HG03159 (cell line): ENCODE measurements around the gene PARP3.
"Not testable (repeated sequence)": the region's sequence is repeated elsewhere in the genome, so short reads cannot be mapped to it uniquely, and the experiment has no call there.

Experiments
- ATAC-seq: cut with Tn5 transposase; IDR thresholded peaks from one replicate; pipeline ENCODE4 v1.9.1; 2021; ENCODE audit warnings: mild to moderate bottlenecking, moderate library complexity; ENCODE audit not compliant: unreplicated experiment

PARP3 gene

DNA sequence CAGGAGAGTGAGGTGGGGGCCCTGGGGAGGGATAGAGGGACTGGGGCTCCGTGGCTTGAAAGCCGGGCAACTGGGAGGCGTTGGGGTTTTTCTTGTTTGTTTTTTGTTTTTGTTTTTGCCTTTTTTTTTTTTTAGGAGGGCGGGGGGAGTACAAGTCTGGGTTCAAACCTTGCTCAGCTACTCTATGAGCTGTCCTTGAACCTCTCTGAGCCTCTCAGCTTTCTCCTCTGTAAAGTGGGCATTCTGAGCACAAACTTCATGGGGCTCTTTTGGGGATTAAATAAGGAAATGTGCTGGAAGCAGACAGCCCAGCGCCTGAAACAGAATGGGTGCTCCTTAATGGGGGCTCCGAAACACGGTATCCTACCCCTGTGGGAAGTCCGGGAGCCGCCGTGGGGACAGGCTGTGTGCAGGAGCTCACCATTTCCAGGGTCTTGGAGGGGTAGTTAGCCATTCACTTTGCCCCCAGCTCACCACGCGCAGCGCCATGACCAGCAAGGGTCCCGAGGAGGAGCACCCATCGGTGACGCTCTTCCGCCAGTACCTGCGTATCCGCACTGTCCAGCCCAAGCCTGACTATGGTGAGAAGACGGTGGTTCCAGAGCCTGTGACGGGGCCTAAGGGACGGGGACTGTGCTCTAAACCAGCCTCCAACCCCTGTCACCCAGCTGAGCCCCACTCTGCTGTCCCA is 41.6 kb downstream of the PARP3 start:
- ATAC-seq = no peak

DNA sequence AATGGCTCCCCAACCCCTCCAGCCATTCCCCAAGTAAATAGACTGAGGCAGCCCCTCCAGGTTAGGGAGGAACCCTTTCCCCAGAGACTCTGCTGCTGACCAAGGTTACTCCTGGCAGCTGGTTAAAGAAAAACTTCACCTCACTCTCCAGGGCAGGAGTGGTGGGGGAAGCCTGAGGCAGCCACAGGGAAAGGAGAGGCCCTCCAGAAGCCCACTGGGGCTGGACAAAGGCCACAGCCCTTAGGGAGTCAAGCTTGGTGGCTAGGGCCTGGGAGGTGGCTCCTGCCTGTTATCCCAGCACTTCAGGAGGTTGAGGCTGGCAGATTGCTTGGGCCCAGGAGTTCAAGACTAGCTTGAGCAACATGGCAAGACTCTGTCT is 42.1 kb downstream of the PARP3 start:
- ATAC-seq = no peak

DNA sequence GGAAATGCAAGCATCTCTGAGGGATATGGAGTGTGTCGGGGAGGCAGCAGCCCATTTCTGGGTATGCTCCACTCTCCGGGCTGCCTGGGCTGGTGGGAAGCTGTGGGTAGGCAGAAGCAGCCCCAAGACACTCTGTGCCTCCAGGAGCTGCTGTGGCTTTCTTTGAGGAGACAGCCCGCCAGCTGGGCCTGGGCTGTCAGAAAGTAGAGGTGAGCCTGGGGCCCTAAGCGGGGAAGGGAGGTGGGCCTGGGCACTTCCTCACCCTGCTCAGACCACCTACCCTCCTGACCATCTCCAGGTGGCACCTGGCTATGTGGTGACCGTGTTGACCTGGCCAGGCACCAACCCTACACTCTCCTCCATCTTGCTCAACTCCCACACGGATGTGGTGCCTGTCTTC is 42.9 kb downstream of the PARP3 start:
- no peak for ATAC-seq

DNA sequence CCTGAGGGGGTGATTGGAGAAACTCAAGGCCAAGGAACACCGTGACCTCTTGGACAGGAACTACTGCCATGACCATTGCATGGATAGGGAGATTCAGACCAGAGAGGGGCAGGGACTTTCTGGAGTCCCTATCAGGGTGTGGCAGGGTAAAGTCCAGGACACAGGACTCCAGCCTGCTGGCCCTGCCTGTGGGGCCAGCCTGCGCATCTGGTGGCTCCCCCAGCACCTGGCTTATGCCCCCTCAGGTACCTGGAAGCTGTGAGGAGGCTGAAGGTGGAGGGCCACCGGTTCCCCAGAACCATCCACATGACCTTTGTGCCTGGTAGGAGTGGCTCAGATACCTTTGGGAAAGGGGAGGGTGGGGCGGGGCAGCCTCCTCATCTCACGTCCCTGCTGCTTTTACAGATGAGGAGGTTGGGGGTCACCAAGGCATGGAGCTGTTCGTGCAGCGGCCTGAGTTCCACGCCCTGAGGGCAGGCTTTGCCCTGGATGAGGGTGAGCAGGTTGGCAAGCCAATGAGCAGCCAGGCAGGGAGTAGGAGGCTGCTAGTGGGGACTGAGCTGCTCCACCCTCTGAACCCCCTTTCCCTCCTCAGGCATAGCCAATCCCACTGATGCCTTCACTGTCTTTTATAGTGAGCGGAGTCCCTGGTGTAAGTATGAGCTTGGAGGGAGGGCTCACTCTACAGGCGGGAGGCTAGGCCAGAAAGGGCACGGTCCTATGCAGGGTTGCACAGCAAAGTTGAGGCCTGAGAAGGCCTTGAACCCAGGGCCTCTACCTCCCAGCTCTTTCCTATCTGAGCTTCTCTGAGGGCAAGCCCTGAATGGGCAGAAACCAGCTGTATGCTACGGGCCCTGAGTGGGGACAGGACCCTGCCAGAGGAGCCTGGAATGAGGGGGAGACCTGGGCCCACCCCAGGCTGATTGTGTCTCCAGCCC is 44.1 kb downstream of the PARP3 start:
- ATAC-seq = no peak

DNA sequence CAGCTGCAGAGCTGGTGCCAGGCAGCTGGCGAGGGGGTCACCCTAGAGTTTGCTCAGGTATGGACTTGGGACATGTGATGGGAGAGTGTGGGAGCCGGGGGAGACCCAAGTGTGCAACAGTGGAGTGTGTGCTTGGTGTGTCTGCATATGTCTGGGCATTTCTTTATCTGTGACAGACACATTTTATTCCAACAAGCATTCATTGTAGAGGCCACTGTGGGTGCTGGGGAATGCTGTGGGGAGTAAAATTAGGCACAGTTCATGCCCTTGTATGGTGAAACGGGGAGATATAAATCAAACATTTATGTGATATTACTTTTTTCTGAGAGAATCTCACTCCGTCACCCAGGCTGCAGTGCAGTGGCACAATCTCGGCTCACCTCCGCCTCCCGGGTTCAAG is 45.4 kb downstream of the PARP3 start:
- ATAC-seq = no peak

DNA sequence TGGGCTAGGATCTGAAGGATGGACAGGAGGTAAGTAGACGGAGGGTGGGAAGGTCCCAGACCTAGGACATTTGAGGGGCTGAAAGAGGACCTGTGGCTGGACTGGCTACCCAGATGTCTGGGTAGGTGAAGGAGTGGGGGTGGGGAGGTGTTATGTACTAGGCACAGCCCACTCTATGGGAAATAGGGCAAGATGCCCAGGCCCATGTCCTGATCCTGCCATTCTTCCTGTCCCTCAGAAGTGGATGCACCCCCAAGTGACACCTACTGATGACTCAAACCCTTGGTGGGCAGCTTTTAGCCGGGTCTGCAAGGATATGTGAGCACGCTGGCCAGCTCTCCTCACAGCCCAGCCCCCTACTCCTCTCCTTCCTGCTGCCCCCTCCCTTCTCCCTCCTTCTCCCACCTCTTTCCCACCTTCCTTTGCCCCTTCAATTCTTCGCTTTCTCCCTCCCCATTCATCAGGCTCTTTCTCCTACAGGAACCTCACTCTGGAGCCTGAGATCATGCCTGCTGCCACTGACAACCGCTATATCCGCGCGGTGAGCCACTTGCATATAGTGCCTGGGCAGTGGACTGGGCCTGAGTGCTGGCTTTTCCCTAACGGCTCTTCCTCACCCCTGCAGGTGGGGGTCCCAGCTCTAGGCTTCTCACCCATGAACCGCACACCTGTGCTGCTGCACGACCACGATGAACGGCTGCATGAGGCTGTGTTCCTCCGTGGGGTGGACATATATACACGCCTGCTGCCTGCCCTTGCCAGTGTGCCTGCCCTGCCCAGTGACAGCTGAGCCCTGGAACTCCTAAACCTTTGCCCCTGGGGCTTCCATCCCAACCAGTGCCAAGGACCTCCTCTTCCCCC is 46.4 kb downstream of the PARP3 start:
- ATAC-seq = no peak

DNA sequence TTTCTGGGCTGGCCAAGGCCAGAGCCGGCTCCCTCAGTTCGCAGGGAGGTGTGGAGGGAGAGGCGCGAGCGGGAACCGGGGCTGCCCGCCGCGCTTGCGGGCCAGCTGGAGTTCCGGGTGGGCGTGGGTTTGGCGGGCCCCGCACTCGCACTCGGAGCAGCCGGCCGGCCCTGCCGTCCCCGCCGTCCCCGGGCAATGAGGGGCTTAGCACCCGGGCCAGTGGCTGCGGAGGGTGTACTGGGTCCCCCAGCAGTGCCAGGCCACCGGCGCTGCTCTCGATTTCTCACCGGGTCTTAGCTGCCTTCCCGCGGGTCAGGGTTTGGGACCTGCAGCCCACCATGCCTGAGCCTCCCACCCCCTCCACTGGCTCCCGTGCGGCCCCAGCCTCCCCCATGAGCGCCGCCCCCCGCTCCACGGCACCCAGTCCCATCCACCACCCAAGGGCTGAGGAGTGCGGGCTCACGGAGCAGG is 48.4 kb downstream of the PARP3 start:
- ATAC-seq = not testable (repeated sequence)

DNA sequence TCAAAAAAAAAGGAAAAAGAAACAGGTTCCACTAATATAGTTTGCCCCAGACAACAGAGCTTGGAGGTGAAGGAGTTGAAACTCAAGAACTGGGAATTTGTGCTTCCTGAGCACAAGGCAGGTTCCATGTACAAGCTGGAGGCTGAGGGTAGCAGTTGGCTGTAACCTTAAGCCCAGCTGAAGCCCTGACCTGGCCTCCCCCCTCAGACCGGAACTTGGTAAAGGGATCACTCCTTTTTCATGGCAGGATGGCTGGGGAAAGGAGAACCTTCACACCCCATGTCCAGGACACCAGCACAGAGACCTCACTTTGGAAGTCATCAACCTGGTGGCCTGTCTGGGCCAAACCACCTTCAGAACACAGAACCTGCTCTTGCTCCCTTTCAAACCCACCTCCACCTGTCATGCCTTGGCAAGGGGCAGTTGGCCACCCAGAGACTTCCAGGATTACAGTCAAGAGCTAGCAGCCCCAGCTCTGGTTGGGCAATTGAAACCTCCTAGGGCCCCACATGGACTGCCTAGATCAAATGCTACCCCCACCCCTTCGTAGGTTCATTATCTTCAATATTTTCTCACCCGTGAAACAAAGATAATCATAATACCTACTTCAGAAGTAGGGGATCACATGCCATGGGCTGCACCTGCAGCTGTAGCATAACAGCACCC is 50.0 kb downstream of the PARP3 start:
- no peak for ATAC-seq

DNA sequence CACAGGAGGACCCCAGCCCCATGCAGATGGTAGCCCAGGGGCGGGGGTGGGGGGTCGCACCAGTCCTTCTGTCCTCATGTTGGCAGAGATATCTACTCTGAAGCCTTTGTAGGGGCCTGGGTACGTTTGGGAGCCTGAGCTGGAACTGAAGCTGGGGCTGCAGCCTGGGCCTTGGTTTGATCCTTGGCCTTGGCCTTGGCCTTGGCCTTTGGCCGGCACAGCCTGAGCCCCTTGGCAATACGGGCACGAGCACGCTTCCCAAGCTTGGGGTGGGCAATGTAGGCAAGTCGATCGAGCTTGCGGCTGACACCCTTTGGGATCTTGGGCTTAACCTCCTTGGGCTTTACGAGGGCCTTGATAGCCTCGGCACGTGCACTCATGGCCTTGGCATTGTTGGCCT is 51.5 kb downstream of the PARP3 start:
- not testable (repeated sequence) for ATAC-seq

DNA sequence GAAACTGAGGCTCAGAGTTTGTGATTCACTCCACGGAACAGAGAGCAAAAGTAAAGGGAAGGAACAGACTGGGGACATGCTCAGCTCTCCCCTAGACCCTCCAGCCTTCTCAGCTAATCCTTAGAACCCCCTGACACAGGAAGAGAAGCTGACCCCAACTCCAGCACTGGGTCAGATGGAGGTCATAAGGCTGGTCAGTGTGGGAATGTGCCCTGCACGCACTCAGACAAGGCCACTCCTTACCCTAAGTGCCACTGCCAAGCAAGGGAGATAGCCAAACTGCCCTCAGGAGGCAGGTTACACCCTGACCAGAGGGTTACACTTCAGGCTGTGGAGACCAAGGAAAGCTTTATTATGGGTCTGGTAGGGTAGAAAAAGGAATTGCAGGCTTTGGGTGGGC is 52.4 kb downstream of the PARP3 start:
- no peak for ATAC-seq

DNA sequence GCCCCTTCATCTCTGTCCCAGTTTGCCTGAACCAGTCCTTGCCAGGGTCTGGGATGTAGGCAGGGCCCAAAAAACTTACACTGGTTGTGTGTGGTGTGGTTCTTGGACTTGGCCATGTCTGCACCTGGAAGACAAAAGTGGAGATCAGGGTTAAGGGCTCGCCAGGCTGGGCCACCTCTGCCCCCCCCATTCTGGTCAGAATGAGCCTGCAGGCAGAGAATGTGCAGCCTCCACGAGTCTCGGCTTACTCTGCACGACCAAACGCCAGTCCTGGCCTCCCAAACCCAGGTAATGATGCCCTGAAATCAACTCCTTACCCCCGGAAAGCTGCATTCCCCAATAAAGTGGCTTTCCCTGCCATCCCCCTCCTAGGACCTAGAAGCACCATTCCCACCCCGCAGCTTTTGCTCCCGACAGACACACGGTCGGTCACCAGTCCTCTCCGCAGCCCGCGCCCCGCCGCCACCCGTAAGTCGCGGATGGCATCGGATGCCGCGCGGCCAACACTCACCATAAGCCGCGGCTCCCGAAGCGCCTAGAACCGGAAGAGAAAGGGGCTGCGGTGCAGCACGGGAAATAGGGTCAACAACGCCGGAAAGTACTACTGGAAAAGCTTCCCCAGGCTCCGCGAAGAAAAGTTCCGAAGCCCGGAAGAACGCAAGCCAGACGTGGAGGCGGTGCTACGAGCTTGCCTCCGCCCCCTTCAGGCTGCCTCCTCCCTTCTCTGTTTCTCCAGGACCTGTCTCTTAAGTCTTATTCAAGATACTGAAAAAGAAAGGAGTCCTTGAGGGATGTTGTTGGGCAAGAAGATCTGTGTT is 53.4 kb downstream of the PARP3 start, which contains the start of gene RPL29:
Gene RPL29, minus strand, starts transcription at position 550 of the 818 bp plus-strand sequence. Its CDS starts 434 bp downstream, at position 116.
- ATAC-seq = peak; percentile 82

DNA sequence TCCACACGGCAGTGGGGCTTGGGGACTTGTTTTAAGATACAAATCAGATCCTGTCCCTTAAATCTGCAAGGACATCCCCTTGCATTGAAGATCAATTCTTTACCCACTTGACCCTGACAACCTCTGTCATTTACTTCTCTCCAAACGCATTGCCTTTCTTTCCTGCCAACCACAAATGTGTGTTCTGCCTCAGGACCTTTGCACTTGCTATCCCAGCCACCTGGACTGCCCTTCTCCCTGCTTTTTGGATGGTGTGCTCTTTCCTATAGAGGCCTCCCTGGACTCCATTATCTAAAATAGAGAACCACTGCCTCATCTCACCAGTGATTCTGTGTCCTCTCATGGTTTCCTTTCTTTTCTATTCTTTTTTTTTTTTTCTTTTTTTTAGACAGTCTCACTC is 55.0 kb downstream of the PARP3 start:
- ATAC-seq = no peak

DNA sequence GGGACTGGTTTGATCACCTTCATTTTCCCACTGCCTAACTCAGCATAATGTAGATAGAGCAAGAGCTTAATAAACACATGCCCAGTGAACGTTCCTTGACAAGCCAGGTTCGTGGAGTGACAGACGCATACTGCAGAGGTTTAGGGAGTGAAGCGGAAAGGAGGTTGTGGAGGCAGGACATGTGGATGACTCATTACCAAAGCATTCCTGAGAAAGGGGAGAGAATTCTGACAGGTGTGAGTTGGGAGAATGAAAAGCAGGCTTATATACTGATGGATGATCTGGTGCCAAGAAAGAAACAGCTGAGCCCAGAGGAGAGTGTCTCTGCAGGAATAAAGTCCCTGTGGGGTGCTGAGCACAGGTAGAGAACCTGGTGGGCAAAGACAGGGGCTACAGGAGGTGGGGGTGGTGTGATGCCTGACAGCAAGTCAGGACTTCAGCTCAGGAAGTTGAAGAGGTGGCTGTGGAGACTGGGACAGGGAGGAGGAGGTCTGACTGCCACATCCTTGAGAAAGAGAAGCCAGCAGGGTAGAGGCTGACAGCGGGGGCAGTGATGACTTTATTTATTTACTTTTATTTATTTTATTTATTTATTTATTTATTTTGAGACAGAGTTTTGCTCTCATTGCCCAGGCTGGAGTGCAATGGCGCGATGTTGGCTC is 55.9 kb downstream of the PARP3 start:
- no peak for ATAC-seq
